Measurements from ENCODE around the gene EBI3.
A peak's percentile ranks its signal among the peaks of the same experiment; 100 is the strongest.

DNA sequence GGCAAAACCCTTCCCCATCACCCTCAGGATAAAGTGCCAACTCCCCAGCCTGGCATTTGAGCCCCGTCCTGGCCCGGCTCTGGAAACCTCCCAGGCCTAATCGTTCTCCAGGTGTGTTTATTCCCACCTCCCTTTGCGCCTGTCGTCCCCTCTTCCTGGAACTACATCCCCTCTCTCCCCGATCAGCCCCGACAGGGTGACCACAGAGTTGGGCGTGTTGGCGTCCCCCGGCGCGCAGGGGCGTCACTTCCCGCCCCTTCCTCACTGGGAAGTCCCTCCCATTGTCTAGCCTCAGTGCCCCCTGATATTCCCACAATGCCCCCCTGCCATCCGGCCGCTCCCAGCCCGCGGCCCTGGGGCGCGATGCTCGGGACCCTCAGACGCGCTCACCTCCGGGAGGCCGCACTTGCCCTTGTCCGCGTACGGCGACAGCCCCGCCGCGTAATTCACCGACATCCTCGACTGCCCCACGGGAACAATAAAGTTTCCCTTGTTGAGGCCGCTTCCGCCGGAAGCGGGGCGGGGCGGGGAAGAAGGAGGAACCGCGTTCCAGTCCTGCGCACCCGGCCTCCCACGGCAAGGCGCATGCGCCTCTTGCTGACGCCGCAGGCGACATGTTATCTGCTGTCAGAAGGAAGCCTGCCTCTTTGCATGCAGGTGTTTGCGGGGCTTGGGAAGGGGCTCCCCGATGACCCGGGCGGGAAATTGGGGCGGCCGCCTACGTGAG is 47.1 kb upstream of the EBI3 start, which contains the start of the genes ANKRD24 and SIRT6:
- TF ChIP-seq ZNF24 (IDR thresholded peaks at IDR 0.05) = no peak
- TF ChIP-seq, protein P1, sequence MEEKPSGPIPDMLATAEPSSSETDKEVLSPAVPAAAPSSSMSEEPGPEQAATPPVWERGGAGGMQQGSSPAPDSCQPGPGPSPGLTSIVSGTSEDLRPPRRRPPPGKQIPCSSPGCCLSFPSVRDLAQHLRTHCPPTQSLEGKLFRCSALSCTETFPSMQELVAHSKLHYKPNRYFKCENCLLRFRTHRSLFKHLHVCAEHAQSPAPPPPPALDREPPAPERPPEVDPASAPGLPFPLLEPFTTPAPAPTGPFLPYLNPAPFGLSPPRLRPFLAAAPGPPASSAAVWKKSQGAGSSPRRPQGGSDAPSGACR (CRISPR knock-in tag; IDR thresholded peaks at IDR 0.05) = peak; percentile 68; the same call in 1 of the 2 replicates
- TF ChIP-seq, protein P2, sequence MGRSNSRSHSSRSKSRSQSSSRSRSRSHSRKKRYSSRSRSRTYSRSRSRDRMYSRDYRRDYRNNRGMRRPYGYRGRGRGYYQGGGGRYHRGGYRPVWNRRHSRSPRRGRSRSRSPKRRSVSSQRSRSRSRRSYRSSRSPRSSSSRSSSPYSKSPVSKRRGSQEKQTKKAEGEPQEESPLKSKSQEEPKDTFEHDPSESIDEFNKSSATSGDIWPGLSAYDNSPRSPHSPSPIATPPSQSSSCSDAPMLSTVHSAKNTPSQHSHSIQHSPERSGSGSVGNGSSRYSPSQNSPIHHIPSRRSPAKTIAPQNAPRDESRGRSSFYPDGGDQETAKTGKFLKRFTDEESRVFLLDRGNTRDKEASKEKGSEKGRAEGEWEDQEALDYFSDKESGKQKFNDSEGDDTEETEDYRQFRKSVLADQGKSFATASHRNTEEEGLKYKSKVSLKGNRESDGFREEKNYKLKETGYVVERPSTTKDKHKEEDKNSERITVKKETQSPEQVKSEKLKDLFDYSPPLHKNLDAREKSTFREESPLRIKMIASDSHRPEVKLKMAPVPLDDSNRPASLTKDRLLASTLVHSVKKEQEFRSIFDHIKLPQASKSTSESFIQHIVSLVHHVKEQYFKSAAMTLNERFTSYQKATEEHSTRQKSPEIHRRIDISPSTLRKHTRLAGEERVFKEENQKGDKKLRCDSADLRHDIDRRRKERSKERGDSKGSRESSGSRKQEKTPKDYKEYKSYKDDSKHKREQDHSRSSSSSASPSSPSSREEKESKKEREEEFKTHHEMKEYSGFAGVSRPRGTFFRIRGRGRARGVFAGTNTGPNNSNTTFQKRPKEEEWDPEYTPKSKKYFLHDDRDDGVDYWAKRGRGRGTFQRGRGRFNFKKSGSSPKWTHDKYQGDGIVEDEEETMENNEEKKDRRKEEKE (IDR thresholded peaks at IDR 0.05) = no peak
- TF ChIP-seq POLR2AphosphoS5 (IDR thresholded peaks at IDR 0.05; ENCODE audit: low read depth, low read length) = peak; percentile 86
- TF ChIP-seq ISX (CRISPR knock-in tag; conservative IDR thresholded peaks at IDR 0.05) = no peak
- TF ChIP-seq FOSL2 (CRISPR knock-in tag; IDR thresholded peaks at IDR 0.05) = peak; percentile 48; the same call in 1 of the 2 replicates
